HepG2 (cell line): ENCODE data around the gene ITPR1. TPM values are rescaled to one million over a fixed set of nuclear protein-coding genes. Genes with fewer than 3 reads are reported as not detected.

Experiments
- FOXA3 ChIP-seq: IDR thresholded peaks from 2 replicates; pipeline ENCODE4 v1.6.1; 2016; ENCODE audit warnings: missing genetic modification reagents, missing compliant biosample characterization
- FOXO1 ChIP-seq: sonication (generic); formaldehyde crosslinking; IDR thresholded peaks from 2 replicates; pipeline ENCODE4 v1.4.0; 2020; ENCODE audit warnings: missing genetic modification reagents
- ISX ChIP-seq: sonication (generic); formaldehyde crosslinking; conservative IDR thresholded peaks from 2 replicates; pipeline ENCODE4 v1.5.0; 2020; ENCODE audit warnings: missing genetic modification reagents
- KDM1A ChIP-seq: IDR thresholded peaks from 2 replicates; pipeline ENCODE4 v1.6.1; 2016; ENCODE audit warnings: missing compliant biosample characterization
- MIER2 ChIP-seq: IDR thresholded peaks from 2 replicates; pipeline ENCODE4 v1.6.1; 2016; ENCODE audit warnings: missing biosample characterization, missing genetic modification reagents
- MZF1 ChIP-seq: sonication (generic); formaldehyde crosslinking; IDR thresholded peaks from 2 replicates; pipeline ENCODE4 v1.8.1; 2023; ENCODE audit warnings: mild to moderate bottlenecking, missing genetic modification reagents, borderline replicate concordance
- NFE2L1 ChIP-seq: sonication (generic); formaldehyde crosslinking; IDR thresholded peaks from 2 replicates; pipeline ENCODE4 v1.4.0; 2020; ENCODE audit warnings: missing genetic modification reagents, mild to moderate bottlenecking, borderline replicate concordance
- PPARG ChIP-seq: conservative IDR thresholded peaks from 2 replicates; pipeline ENCODE4 v1.6.1; 2016; ENCODE audit warnings: missing biosample characterization, missing genetic modification reagents
- RARA ChIP-seq: IDR thresholded peaks from 2 replicates; pipeline ENCODE4 v1.6.1; 2016; ENCODE audit warnings: missing genetic modification reagents, missing compliant biosample characterization
- RARG ChIP-seq: sonication (generic); formaldehyde crosslinking; IDR thresholded peaks from 2 replicates; pipeline ENCODE4 v1.4.0; 2020; ENCODE audit warnings: low read depth, mild to moderate bottlenecking, missing genetic modification reagents
- SPEN ChIP-seq: sonication (generic); formaldehyde crosslinking; IDR thresholded peaks from 2 replicates; pipeline ENCODE4 v1.5.1; 2020; ENCODE audit warnings: low read depth, mild to moderate bottlenecking, missing genetic modification reagents
- SRSF1 ChIP-seq: fragments of 200-400 bp; formaldehyde crosslinking; optimal IDR thresholded peaks from 2 replicates; pipeline ENCODE3; 2017; ENCODE audit warnings: mild to moderate bottlenecking, low read depth, low read length, moderate library complexity
- TAF15 ChIP-seq: fragments of 200-400 bp; formaldehyde crosslinking; IDR thresholded peaks from one replicate; pipeline ENCODE4 v1.6.1; 2018; ENCODE audit warnings: mild to moderate bottlenecking, low read depth, low read length; ENCODE audit not compliant: poor library complexity, severe bottlenecking
- ZFP62 ChIP-seq: sonication (generic); formaldehyde crosslinking; IDR thresholded peaks from 2 replicates; pipeline ENCODE4 v1.4.0; 2020; ENCODE audit warnings: missing genetic modification reagents
- ZNF101 ChIP-seq: sonication (generic); formaldehyde crosslinking; IDR thresholded peaks from 2 replicates; pipeline ENCODE4 v1.4.0; 2020; ENCODE audit warnings: mild to moderate bottlenecking, low read depth, missing genetic modification reagents, borderline replicate concordance
- ZNF230 ChIP-seq: sonication (generic); formaldehyde crosslinking; IDR thresholded peaks from 2 replicates; pipeline ENCODE4 v1.4.0; 2020; ENCODE audit warnings: mild to moderate bottlenecking, missing genetic modification reagents
- ZNF24 ChIP-seq: fragments of 450-650 bp; IDR thresholded peaks from 2 replicates; pipeline ENCODE4 v1.6.1; 2017; ENCODE audit warnings: antibody characterized with exemption, mild to moderate bottlenecking
- ZNF33A ChIP-seq: sonication (generic); formaldehyde crosslinking; IDR thresholded peaks from 2 replicates; pipeline ENCODE4 v1.5.1; 2020; ENCODE audit warnings: missing genetic modification reagents, mild to moderate bottlenecking, moderate library complexity, borderline replicate concordance
- ZNF598 ChIP-seq: sonication (generic); formaldehyde crosslinking; IDR thresholded peaks from 2 replicates; pipeline ENCODE4 v1.5.1; 2020; ENCODE audit warnings: mild to moderate bottlenecking, missing genetic modification reagents, borderline replicate concordance
- ZNF629 ChIP-seq: sonication (generic); formaldehyde crosslinking; conservative IDR thresholded peaks from 2 replicates; pipeline ENCODE4 v1.5.0; 2020; ENCODE audit warnings: missing genetic modification reagents
- ZNF775 ChIP-seq: sonication (generic); formaldehyde crosslinking; IDR thresholded peaks from 2 replicates; pipeline ENCODE4 v1.4.0; 2020; ENCODE audit warnings: missing genetic modification reagents, mild to moderate bottlenecking, moderate library complexity, borderline replicate concordance
- ZNF782 ChIP-seq: sonication (generic); formaldehyde crosslinking; IDR thresholded peaks from 2 replicates; pipeline ENCODE4 v1.4.0; 2020; ENCODE audit warnings: missing genetic modification reagents, mild to moderate bottlenecking, borderline replicate concordance
- ZNF850 ChIP-seq: sonication (generic); formaldehyde crosslinking; conservative IDR thresholded peaks from 2 replicates; pipeline ENCODE4 v1.9.0; 2021; ENCODE audit warnings: mild to moderate bottlenecking, missing genetic modification reagents
- polyA plus RNA-seq, 8 experiments: library from polyadenylated mRNA; depleted of rRNA in 3 of 8; stranded (reverse) in 7 of 8; unstranded in 1 of 8; fragments of >200 nt; fragmentation: Illumina TruSeq in 4 of 8; extraction: Trizol in 4 of 8; gene quantifications; 2 replicates each; pipeline versions ENCODE4 v1.2.1 to v1.2.3, GENCODE V29; 2011 to 2016; ENCODE audit warnings: low read depth in 4 of 8, missing spikeins in 1 of 8, mixed read lengths in 1 of 8; ENCODE audit not compliant: insufficient read depth in 1 of 8
- total RNA-seq, 5 experiments: library from RNA; depleted of rRNA; stranded (reverse); fragments of >200 nt; fragmentation: Illumina TruSeq; extraction: Trizol; gene quantifications; 2 replicates each; pipeline ENCODE4 v1.2.3, GENCODE V29; 2016; ENCODE audit warnings: low read depth in 1 of 5
- TF ChIP-seq, protein P1 (sequence below): sonication (generic); formaldehyde crosslinking; IDR thresholded peaks from 2 replicates; pipeline ENCODE4 v1.8.0; 2022; ENCODE audit warnings: missing genetic modification reagents, mild to moderate bottlenecking, moderate library complexity, borderline replicate concordance
- TF ChIP-seq, protein P2 (sequence below): sonication (generic); formaldehyde crosslinking; IDR thresholded peaks from 2 replicates; pipeline ENCODE4 v1.5.0; 2020; ENCODE audit warnings: missing genetic modification reagents
- TF ChIP-seq, protein P3 (sequence below): IDR thresholded peaks from 2 replicates; pipeline ENCODE4 v1.6.1; 2016; ENCODE audit warnings: missing genetic modification reagents, missing compliant biosample characterization
- TF ChIP-seq, protein P4 (sequence below): sonication (generic); formaldehyde crosslinking; IDR thresholded peaks from 2 replicates; pipeline ENCODE4 v1.4.0; 2020; ENCODE audit warnings: missing genetic modification reagents

The ITPR1 gene
- total and polyA plus RNA-seq, 2 of the 13 experiments (the other 11 are each of a cell fraction or from before 2014, with no cell fraction given), result 10.0 to 11.4 TPM

DNA sequence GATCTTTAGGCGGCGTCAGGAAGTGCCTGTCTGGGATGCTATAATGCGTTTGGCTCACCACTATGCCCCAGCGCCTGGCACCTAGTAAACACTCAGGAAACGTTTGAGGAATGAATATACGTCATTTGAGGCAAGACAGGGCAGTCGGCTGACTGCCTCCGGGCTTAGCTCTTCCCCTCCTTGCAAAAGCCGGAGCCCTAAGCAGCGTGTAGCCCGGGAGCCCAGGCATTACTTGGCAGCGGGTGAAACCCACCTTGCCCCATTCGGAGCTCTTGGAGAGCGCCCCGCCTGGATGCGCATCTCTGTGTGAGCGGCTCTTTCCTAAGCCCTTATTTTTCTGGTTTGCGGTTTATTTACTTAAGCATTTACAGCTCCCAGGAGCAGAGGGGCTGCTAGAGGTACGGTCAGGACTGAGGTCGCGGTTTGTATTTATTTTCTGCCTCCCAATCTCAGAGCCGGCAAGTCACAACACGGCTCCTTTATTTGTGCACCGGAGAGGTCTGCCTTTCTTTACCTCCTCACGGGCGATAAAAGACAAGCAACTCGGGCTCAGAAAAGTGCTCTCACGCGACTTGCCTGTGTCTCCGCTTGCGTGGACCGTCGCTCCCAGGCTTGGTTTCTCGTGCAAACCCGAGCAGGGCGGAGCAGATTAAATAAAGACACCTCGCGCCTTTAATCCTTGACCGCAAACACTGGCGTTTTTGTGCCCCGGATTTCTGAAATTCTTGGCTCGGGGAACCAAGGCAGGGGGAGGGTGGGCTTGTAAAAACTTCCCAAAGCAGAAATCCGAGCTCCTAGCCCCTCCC, 737 bp upstream of the ITPR1 start (continued):
- TF ChIP-seq, protein P1, sequence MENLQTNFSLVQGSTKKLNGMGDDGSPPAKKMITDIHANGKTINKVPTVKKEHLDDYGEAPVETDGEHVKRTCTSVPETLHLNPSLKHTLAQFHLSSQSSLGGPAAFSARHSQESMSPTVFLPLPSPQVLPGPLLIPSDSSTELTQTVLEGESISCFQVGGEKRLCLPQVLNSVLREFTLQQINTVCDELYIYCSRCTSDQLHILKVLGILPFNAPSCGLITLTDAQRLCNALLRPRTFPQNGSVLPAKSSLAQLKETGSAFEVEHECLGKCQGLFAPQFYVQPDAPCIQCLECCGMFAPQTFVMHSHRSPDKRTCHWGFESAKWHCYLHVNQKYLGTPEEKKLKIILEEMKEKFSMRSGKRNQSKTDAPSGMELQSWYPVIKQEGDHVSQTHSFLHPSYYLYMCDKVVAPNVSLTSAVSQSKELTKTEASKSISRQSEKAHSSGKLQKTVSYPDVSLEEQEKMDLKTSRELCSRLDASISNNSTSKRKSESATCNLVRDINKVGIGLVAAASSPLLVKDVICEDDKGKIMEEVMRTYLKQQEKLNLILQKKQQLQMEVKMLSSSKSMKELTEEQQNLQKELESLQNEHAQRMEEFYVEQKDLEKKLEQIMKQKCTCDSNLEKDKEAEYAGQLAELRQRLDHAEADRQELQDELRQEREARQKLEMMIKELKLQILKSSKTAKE (CRISPR knock-in tag), result no peak
- no peak for TF ChIP-seq ZNF782
- TF ChIP-seq, protein P2, sequence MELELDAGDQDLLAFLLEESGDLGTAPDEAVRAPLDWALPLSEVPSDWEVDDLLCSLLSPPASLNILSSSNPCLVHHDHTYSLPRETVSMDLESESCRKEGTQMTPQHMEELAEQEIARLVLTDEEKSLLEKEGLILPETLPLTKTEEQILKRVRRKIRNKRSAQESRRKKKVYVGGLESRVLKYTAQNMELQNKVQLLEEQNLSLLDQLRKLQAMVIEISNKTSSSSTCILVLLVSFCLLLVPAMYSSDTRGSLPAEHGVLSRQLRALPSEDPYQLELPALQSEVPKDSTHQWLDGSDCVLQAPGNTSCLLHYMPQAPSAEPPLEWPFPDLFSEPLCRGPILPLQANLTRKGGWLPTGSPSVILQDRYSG (CRISPR knock-in tag), result peak; percentile 34; the same call in 1 of the 2 replicates
- no peak for TF ChIP-seq KDM1A (CRISPR knock-in tag)
- TF ChIP-seq, protein P3, sequence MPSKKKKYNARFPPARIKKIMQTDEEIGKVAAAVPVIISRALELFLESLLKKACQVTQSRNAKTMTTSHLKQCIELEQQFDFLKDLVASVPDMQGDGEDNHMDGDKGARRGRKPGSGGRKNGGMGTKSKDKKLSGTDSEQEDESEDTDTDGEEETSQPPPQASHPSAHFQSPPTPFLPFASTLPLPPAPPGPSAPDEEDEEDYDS (CRISPR knock-in tag), result 0 out of 2 replicates have a peak, but pooled peaks have one; percentile 20
- TF ChIP-seq RARG (CRISPR knock-in tag), result no peak
- TF ChIP-seq MZF1 (CRISPR knock-in tag), result no peak
- no peak; the same call in 1 of the 2 replicates for TF ChIP-seq SPEN (CRISPR knock-in tag)
- no peak for TF ChIP-seq ISX (CRISPR knock-in tag)
- no peak for TF ChIP-seq FOXO1 (CRISPR knock-in tag)
- TF ChIP-seq ZNF24, result no peak
- TF ChIP-seq ZNF629, result no peak
- no peak for TF ChIP-seq ZNF775
- no peak for TF ChIP-seq PPARG (CRISPR knock-in tag)
- TF ChIP-seq ZNF850 (CRISPR knock-in tag), result no peak
- no peak for TF ChIP-seq NFE2L1 (CRISPR knock-in tag)
- TF ChIP-seq, protein P4, sequence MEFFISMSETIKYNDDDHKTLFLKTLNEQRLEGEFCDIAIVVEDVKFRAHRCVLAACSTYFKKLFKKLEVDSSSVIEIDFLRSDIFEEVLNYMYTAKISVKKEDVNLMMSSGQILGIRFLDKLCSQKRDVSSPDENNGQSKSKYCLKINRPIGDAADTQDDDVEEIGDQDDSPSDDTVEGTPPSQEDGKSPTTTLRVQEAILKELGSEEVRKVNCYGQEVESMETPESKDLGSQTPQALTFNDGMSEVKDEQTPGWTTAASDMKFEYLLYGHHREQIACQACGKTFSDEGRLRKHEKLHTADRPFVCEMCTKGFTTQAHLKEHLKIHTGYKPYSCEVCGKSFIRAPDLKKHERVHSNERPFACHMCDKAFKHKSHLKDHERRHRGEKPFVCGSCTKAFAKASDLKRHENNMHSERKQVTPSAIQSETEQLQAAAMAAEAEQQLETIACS (CRISPR knock-in tag), result no peak
- 0 out of 2 replicates have a peak, but pooled peaks have one; percentile 6 for TF ChIP-seq MIER2 (CRISPR knock-in tag)
- no peak for TF ChIP-seq SRSF1
- no peak for TF ChIP-seq ZNF230 (CRISPR knock-in tag)
- TF ChIP-seq ZNF101 (CRISPR knock-in tag), result no peak
- 0 out of 2 replicates have a peak, but pooled peaks have one; percentile 7 for TF ChIP-seq ZNF598 (CRISPR knock-in tag)
- 0 out of 2 replicates have a peak, but pooled peaks have one; percentile 20 for TF ChIP-seq FOXA3
- no peak for TF ChIP-seq ZFP62 (CRISPR knock-in tag)
- TF ChIP-seq TAF15, result no peak
- no peak for TF ChIP-seq RARA (CRISPR knock-in tag)
- TF ChIP-seq ZNF33A (CRISPR knock-in tag), result no peak
